NCI-H446 treated with DMSO at 0.1 percent for 48 hours (cell line): Measurements from ENCODE around the gene PARP6.

ENCODE experiments used
- DNase-seq: peaks from one replicate; lab custom pipeline; 2025; lab: John Stamatoyannopoulos, UW

PARP6 gene

DNA sequence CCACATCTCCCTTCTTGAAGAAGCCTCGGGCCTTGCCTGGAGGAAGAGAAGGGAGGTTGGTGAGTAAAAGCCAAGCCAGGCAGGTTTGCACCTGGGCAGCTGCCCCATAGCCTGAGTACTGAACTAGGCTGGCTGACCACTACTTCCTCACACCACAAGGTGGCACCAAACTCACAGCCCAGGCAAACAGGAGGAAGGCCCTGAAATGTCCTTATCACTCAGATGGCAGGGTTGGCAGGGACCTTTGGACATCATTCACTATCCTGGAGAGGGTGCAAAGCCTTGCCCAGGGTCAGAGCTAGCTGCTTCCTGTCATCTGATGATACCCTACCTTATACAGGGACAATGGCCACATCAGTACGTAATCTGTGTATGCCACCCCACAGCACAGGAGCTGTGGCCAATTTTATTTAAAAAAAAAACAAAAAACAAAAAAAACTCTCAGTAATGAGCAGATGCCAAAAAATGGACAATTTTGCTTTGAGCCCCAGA, 72.6 kb downstream of the PARP6 start:
- no peak for DNase-seq

GRCh38 chr15:72199205-72199515, 73.2 kb downstream of the PARP6 start:
- DNase-seq = no peak

DNA sequence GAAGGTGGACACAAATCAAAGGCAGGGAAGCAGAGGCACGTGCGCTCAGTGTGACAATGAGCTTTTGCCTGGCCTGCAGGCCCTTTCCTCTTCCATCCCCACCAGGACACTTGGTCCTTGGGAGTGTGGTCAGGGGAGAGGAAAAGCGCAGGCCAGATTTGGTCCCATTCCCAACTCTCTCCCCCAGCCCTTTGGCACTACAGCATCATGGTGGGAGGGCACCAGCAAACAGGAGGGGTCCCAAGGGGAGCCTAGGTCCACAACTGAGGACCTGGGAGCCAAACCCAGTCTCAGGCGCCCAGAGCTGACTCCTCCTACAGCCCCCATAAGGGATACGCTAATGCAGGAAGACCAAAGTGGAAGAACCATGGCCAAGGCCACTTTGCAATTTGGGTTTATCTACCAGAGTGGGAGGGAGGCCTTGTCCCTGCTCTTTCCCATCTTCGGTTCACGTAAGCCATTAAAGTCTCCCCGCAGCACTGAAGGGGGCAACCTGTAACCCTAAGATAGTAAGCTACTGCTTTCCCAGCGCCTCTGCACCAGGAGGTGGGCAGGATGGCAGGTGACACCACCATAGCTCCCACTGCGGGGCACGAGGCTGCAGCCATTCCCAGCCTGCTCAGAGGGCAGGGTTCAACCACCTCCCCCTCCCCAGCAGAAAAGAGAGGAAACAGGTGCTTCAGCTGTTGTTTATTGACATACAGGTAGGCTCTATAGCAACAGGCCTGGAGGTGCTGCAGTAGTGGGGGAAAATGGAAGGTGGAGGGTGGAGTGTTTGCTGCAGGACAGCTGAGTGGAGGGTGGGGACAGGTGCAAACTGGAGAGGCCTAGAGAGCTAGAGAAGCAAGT, 73.8 kb downstream of the PARP6 start:
- DNase-seq = no peak

GRCh38 chr15:72197460-72198355, 74.6 kb downstream of the PARP6 start, which contains the start of gene GRAMD2A:
Gene GRAMD2A (minus strand): TSS chr15:72197787.
- no peak for DNase-seq

GRCh38 chr15:72197041-72197459, 75.3 kb downstream of the PARP6 start:
- DNase-seq = no peak

- no peak for DNase-seq
Measured at GRCh38 chr15:72196409-72197040, 75.8 kb downstream of the PARP6 start.

- no peak for DNase-seq
Measured at GRCh38 chr15:72195101-72195511, 77.2 kb downstream of the PARP6 start.

- DNase-seq = no peak
Measured at GRCh38 chr15:72193836-72194396, 78.4 kb downstream of the PARP6 start.

GRCh38 chr15:72192416-72192815, 79.9 kb downstream of the PARP6 start:
- no peak for DNase-seq
